ENCODE results near the gene HOXC10. TPM values are rescaled to one million over a fixed set of nuclear protein-coding genes. Genes with fewer than 3 reads are reported as not detected.

The HOXC10 gene
- total and polyA plus RNA-seq, 2 of the 8 experiments (the other 6 are each of a cell fraction or from before 2014, with no cell fraction given) = not detected

DNA sequence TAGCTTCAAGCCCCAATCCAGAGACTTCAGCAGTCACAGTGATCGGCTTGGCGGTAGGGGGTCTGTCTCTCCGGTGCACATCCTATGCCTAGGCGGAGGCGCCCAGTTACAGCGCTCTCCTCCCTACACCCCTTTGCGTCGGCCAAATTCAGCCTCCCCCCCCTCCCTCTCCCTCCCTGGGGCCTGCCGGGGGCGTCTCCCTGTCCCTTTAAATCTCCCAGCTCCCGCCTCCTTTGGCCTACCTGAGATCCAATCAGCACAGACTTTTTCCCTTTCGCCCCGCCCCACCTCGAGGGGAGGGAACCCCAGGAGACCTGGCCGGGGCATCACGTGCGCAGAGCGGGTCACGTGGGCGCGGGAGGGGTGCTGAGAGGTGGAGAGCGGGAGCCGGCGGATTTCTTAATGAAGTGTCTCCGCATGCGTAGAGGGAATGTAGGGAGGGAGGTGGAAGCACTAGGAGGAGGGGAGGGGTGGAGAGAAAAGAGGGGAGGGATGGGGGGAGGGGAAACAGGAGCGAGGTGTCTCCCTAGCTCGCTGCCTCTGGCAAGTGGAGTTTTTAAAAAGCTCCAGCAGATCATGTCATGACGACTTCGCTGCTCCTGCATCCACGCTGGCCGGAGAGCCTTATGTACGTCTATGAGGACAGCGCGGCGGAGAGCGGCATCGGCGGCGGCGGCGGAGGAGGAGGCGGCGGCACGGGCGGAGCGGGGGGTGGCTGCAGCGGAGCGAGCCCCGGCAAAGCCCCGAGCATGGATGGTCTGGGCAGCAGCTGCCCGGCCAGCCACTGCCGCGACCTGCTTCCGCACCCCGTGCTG, 46.4 kb upstream of the HOXC10 start, which contains the start of gene HOXC13 (continued):
- TF ChIP-seq, protein P1, sequence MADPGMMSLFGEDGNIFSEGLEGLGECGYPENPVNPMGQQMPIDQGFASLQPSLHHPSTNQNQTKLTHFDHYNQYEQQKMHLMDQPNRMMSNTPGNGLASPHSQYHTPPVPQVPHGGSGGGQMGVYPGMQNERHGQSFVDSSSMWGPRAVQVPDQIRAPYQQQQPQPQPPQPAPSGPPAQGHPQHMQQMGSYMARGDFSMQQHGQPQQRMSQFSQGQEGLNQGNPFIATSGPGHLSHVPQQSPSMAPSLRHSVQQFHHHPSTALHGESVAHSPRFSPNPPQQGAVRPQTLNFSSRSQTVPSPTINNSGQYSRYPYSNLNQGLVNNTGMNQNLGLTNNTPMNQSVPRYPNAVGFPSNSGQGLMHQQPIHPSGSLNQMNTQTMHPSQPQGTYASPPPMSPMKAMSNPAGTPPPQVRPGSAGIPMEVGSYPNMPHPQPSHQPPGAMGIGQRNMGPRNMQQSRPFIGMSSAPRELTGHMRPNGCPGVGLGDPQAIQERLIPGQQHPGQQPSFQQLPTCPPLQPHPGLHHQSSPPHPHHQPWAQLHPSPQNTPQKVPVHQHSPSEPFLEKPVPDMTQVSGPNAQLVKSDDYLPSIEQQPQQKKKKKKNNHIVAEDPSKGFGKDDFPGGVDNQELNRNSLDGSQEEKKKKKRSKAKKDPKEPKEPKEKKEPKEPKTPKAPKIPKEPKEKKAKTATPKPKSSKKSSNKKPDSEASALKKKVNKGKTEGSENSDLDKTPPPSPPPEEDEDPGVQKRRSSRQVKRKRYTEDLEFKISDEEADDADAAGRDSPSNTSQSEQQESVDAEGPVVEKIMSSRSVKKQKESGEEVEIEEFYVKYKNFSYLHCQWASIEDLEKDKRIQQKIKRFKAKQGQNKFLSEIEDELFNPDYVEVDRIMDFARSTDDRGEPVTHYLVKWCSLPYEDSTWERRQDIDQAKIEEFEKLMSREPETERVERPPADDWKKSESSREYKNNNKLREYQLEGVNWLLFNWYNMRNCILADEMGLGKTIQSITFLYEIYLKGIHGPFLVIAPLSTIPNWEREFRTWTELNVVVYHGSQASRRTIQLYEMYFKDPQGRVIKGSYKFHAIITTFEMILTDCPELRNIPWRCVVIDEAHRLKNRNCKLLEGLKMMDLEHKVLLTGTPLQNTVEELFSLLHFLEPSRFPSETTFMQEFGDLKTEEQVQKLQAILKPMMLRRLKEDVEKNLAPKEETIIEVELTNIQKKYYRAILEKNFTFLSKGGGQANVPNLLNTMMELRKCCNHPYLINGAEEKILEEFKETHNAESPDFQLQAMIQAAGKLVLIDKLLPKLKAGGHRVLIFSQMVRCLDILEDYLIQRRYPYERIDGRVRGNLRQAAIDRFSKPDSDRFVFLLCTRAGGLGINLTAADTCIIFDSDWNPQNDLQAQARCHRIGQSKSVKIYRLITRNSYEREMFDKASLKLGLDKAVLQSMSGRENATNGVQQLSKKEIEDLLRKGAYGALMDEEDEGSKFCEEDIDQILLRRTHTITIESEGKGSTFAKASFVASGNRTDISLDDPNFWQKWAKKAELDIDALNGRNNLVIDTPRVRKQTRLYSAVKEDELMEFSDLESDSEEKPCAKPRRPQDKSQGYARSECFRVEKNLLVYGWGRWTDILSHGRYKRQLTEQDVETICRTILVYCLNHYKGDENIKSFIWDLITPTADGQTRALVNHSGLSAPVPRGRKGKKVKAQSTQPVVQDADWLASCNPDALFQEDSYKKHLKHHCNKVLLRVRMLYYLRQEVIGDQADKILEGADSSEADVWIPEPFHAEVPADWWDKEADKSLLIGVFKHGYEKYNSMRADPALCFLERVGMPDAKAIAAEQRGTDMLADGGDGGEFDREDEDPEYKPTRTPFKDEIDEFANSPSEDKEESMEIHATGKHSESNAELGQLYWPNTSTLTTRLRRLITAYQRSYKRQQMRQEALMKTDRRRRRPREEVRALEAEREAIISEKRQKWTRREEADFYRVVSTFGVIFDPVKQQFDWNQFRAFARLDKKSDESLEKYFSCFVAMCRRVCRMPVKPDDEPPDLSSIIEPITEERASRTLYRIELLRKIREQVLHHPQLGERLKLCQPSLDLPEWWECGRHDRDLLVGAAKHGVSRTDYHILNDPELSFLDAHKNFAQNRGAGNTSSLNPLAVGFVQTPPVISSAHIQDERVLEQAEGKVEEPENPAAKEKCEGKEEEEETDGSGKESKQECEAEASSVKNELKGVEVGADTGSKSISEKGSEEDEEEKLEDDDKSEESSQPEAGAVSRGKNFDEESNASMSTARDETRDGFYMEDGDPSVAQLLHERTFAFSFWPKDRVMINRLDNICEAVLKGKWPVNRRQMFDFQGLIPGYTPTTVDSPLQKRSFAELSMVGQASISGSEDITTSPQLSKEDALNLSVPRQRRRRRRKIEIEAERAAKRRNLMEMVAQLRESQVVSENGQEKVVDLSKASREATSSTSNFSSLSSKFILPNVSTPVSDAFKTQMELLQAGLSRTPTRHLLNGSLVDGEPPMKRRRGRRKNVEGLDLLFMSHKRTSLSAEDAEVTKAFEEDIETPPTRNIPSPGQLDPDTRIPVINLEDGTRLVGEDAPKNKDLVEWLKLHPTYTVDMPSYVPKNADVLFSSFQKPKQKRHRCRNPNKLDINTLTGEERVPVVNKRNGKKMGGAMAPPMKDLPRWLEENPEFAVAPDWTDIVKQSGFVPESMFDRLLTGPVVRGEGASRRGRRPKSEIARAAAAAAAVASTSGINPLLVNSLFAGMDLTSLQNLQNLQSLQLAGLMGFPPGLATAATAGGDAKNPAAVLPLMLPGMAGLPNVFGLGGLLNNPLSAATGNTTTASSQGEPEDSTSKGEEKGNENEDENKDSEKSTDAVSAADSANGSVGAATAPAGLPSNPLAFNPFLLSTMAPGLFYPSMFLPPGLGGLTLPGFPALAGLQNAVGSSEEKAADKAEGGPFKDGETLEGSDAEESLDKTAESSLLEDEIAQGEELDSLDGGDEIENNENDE (IDR thresholded peaks at IDR 0.05; ENCODE audit: insufficient replicate concordance, low read length) = no peak
- TF ChIP-seq HDAC2 (IDR thresholded peaks at IDR 0.05; ENCODE audit: borderline replicate concordance in 1 of 2, low read depth in 2 of 2, low read length in 2 of 2) (no peak), CHD2 (IDR thresholded peaks at IDR 0.05; ENCODE audit: low read length) (no peak), MAFK (IDR thresholded peaks at IDR 0.05; ENCODE audit: low read depth, low read length) (no peak), JUN (IDR thresholded peaks at IDR 0.05; ENCODE audit: low read depth, low read length) (no peak), RFX5 (IDR thresholded peaks at IDR 0.05; ENCODE audit: borderline replicate concordance, low read depth, low read length) (no peak), POLR2AphosphoS5 (IDR thresholded peaks at IDR 0.05; ENCODE audit: low read depth, low read length) (no peak), SP2 (IDR thresholded peaks at IDR 0.05; ENCODE audit: low read length) (no peak)
